Chondrocyte (in vitro differentiated cells): Measurements from ENCODE around the gene IPO5. TPM values are rescaled to one million over a fixed set of nuclear protein-coding genes. Genes with fewer than 3 reads are reported as not detected.

Source experiments
- DNase-seq: peaks from one replicate; pipeline ENCODE4 v3.0.0; 2021; ENCODE audit warnings: mixed read lengths, low spot score
- H3K27ac Mint-ChIP-seq: one replicate; pipeline ENCODE4 v1.8.0; 2021; ENCODE audit warnings: mild to moderate bottlenecking, moderate library complexity, mixed read lengths; ENCODE audit not compliant: unreplicated experiment
- H3K27me3 Mint-ChIP-seq: 2 replicates; pipeline ENCODE4 v1.8.0; 2021; ENCODE audit warnings: low read depth, mixed read lengths
- H3K36me3 Mint-ChIP-seq: 2 replicates; pipeline ENCODE4 v1.8.0; 2021; ENCODE audit warnings: low read depth, mixed read lengths
- H3K4me1 Mint-ChIP-seq: 2 replicates; pipeline ENCODE4 v1.8.0; 2021; ENCODE audit warnings: low read depth, mild to moderate bottlenecking, mixed read lengths
- H3K4me3 Mint-ChIP-seq: one replicate; pipeline ENCODE4 v1.8.0; 2021; ENCODE audit warnings: mild to moderate bottlenecking, moderate library complexity, mixed read lengths; ENCODE audit not compliant: unreplicated experiment
- H3K9me3 Mint-ChIP-seq: 2 replicates; pipeline ENCODE4 v1.8.0; 2021; ENCODE audit warnings: low read depth, mixed read lengths
- CTCF ChIP-seq: fragments of 200-600 bp; sonication (generic); IDR thresholded peaks from 2 replicates; pipeline ENCODE4 v1.5.0; 2021; ENCODE audit warnings: antibody characterized with exemption, mild to moderate bottlenecking, moderate library complexity
- total RNA-seq: library from RNA; stranded (reverse); gene quantifications from 3 replicates; pipeline ENCODE4 v1.2.1, GENCODE V29; 2021

The IPO5 gene
- total RNA-seq, 1 donor from 2014 or later: 119 TPM

DNA sequence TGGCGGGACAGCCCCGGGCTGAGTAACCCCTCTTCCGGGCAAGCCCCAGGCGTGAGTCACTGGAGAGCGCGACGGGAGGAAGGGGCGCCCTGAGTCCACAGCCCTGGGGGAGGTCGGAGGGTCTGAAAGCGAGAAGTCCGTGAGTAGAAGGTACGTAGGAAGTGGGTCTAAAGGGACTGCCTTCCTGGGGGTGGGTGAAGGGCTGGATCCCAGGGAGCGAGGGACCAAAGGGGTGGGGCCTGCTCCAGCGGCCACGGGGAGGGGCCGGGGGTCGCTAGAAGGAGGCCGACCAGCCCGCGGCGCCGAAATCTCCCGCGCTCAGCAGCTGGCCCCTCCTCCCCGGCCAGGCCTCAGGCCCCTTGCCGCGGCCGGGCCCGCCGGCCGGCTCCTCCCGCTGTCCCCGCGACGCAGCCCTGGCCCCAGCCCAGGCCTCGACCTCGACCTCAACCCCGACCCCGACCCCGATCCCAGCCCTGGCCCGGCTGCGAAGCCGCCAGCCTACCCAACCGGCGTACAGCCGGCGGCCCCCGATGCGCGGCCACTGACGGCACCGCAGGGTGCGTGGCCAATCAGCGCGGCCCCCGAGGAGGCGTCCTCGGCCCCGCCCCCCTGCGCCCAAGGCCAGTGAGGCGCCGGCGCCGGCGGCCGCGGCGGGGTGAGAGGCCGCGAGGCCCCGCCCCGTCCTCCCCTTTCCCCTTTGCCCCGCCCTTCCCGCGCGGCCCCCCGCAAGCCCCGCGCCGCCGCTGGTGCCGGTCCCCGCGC, 22.6 kb downstream of the IPO5 start:
- TF ChIP-seq CTCF: no peak
- Mint-ChIP-seq H3K9me3 (no peaks in the 10 kb centered on the region), H3K27me3 (no peaks in the 10 kb centered on the region), H3K36me3 (no peaks in the 10 kb centered on the region), H3K4me1 (peaks cover 36% of the 10 kb centered on the region), H3K4me3 (peak overlapping the region; percentile 86), H3K27ac (peak overlapping the region; percentile 94)
- peak; percentile 95 for DNase-seq

GRCh38 chr13:97976610-97977521, 23.4 kb downstream of the IPO5 start:
- Mint-ChIP-seq H3K27me3 (no peaks in the 10 kb centered on the region), H3K4me3 (peak overlapping the region; percentile 94), H3K4me1 (peaks cover 44% of the 10 kb centered on the region), H3K36me3 (no peaks in the 10 kb centered on the region), H3K9me3 (no peaks in the 10 kb centered on the region), H3K27ac (peak overlapping the region; percentile 97)
- TF ChIP-seq CTCF: no peak
- DNase-seq: no peak

GRCh38 chr13:97977982-97978381, 24.5 kb downstream of the IPO5 start:
- Mint-ChIP-seq H3K27ac (peak overlapping the region; percentile 97), H3K36me3 (peaks cover 1% of the 10 kb centered on the region), H3K4me1 (peaks cover 52% of the 10 kb centered on the region), H3K27me3 (no peaks in the 10 kb centered on the region), H3K4me3 (peak overlapping the region; percentile 94), H3K9me3 (no peaks in the 10 kb centered on the region)
- no peak for TF ChIP-seq CTCF
- DNase-seq: no peak

GRCh38 chr13:97978651-97979050, 25.2 kb downstream of the IPO5 start:
- Mint-ChIP-seq H3K9me3 (no peaks in the 10 kb centered on the region), H3K27me3 (no peaks in the 10 kb centered on the region), H3K4me1 (peaks cover 52% of the 10 kb centered on the region), H3K4me3 (peak overlapping the region; percentile 94), H3K27ac (peak overlapping the region; percentile 97), H3K36me3 (peaks cover 1% of the 10 kb centered on the region)
- peak; percentile 7 for TF ChIP-seq CTCF
- no peak for DNase-seq

DNA sequence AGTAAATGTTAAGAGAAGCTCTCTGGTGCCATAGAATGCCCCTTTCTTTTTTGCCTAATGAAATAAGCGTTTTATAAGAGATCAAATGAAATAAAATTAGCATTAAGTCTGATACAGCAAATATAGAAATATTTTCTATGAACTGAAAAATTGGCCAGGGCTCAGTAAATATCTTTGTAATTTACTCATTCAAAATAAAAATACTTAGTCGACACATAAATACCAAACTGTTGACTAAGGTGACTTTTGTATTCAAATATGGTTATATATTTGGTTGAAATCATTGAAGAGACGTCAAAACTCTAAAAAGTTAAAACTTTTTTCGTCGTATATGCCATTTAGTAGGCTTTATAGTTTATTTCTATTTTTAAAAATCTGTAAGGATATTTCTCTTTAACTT, 25.6 kb downstream of the IPO5 start:
- no peak for DNase-seq
- H3K4me3 Mint-ChIP-seq: peak overlapping the region; percentile 94
- H3K27ac Mint-ChIP-seq: peak overlapping the region; percentile 97
- no peaks in the 10 kb centered on the region for H3K27me3 Mint-ChIP-seq
- no peaks in the 10 kb centered on the region for H3K9me3 Mint-ChIP-seq
- TF ChIP-seq CTCF: no peak
- peaks cover 1% of the 10 kb centered on the region for H3K36me3 Mint-ChIP-seq
- peaks cover 52% of the 10 kb centered on the region for H3K4me1 Mint-ChIP-seq
